NCI-H2107 treated with DMSO at 0.1 percent for 48 hours (cell line): ENCODE results near the gene DOK4.
A peak's percentile ranks its signal among the peaks of the same experiment; 100 is the strongest.
"Not testable (repeated sequence)": the region's sequence is repeated elsewhere in the genome, so short reads cannot be mapped to it uniquely, and the experiment has no call there.

Experiments used
- DNase-seq: peaks from one replicate; lab custom pipeline; 2025; ENCODE audit not compliant: unreplicated experiment; lab: John Stamatoyannopoulos, UW

Gene DOK4

DNA sequence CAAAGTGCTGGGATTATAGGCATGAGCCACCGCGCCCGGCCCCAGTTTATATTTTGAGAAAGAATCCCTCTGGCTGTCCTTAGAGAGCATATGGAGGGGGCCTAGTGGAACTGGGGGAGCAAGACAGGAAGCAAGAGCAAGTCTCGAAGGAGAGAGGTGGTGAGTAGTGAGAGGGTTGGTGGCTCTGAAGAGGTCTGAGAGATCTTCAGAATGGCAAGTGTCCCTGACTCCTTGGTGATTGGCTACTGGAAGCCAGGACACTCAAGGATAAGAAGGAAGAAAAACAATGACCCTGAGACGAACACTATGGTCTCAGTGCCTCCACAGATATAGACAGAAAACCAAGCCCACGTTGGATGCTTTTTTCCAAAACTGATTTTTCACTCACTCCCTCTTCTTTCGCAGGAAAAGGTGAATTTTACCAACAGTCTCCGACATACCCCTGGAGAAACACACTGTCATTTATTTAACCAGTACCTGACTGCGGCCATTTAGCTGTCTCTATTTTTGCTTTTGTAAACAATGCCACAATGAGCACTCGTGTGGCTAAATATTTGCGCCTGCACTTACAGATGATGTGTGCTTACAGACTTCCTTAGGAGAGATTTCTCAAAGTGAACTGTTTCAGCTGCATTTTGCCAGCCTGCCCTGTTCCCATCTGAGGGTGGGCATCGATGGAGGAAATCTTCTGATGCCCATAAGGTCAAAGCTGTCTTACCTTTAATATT lies 15.9 kb upstream of the DOK4 start:
- peak; percentile 21 for DNase-seq

DNA sequence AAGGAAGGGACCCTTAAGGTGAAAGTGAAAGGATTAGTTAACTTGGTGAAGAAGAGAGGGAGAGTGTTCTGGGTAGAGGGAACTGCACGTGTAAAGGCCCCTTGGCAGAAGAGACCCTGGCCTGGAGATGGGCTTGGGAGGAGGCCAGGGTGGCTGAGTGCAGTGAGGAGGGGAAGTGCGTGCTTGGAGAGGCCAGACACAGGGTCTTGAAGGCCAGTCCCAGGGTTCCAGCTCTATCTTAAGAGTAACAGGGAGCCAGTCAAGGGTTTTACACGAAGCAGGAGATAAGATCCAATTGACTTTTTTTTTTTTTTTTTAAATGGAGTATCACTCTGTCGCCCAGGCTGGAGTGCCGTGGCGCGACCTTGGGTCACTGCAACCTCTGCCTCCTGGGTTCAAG lies 15.2 kb upstream of the DOK4 start:
- DNase-seq = no peak

DNA sequence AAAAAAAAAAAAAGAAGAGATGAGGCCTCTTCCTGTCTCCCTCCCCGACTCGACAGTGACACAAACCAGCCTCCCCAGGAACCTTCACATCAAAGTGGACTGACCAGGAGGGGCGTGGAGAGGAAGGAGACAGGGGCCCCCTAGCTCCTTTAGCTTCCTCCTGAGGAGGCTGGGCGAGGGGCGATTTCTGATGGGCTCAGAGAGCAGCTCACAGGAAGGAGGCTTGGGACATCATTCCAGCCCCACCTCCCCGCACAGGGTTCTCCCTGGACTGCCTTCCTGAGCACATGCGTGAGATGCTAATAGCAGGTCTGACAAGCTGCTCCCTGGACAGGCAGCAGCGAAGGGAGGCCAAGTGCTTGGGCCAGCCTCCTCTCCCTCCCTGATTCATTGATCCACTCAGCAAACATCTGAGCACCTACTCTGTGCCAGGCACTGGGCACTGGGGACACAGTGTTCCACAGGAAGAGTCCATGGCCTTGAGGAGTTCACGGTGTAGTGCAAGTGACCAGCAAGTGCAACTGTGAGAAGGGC lies 14.4 kb upstream of the DOK4 start:
- DNase-seq = no peak

DNA sequence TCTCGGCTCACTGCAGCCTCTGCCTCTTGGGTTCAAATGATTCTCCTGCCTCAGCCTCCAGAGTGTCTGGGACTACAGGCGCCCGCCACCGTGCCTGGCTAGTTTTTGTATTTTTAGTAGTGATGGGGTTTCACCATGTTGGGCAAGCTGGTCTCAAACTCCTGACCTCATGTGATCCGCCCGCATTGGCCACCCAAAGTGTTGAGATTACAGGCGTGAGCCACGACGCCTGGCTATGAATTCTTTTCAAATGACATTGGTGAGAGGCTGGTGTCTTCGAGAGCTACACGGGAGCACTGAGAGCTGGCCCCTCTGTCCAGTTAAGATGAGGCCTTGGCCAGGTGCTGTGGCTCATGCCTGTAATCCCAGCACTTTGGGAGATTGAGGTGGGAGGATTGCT lies 13.6 kb upstream of the DOK4 start:
- DNase-seq = not testable (repeated sequence)

DNA sequence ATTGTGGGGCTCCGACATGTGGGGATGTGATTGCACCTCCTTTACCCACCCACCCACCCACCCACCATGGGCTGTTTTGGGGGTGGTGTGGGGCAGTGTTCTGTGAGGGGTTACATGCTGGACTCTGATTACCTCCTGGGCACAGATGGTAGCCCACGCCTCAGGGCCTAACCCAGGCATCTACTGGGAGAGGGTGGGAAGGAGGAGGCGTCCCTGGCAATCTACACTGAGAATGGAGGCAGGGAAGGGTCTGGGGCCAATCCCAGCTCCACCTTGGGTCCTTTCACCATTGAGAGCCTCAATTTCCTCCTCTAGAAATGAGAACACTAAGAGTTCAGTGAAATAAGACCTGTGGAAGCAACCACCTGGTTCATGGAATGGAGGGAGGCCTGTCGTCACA lies 11.7 kb upstream of the DOK4 start:
- no peak for DNase-seq

DNA sequence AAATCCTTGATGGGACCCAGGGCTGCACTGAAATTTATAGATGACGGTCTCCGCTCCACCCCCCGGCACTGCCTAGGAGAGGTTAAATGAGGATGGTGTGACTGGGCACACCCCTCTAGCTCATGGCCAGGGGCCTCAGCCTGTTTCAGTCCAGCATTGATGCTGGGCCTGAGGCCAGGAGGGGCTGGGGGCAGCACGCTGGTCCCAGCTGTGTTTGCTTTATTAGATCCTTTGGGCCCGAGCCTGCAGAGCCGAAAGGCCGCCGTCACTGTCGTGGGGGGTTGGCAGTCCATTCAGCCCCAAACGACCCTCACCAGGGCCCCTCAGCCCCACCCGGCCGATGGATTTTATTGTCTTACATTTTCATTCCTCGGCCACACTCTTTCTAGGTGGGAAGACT lies 10.8 kb upstream of the DOK4 start:
- DNase-seq = no peak

DNA sequence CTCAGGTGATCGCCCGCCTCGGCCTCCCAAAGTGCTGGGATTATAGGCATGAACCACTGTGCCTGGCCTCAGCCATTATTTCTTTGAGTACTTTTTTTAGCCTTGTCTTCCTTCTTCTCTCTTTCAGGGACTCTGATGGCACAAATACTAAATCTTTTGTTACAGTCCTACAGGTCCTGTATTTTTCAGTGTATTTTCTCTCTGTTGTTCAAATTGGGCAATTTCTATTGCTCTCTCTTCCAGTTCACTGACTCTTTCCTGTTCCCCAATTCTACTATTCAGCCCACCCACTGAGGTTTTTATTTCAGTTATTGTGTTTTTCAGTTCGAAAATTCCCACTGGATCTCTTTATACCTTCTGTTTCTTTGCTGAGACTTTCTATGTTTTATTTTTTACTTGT lies 7.5 kb upstream of the DOK4 start:
- DNase-seq = no peak

DNA sequence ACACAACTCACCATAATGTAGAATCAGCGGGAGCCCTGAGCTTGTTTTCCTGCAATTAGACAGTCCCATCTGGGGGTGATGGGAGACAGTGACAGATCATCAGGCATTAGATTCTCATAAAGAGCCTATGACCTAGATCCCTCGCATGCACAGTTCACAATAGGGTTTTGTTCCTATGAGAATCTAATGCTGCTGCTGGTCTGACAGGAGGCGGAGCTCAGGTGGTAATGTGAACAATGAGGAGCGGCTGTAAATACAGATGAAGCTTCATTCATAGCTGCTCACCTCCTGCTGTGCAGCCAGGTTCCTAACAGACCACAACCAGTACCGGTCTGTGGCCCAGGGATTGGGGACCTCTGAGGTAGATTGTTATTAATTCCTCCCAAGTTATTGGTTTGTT lies 2.9 kb upstream of the DOK4 start:
- DNase-seq = no peak

DNA sequence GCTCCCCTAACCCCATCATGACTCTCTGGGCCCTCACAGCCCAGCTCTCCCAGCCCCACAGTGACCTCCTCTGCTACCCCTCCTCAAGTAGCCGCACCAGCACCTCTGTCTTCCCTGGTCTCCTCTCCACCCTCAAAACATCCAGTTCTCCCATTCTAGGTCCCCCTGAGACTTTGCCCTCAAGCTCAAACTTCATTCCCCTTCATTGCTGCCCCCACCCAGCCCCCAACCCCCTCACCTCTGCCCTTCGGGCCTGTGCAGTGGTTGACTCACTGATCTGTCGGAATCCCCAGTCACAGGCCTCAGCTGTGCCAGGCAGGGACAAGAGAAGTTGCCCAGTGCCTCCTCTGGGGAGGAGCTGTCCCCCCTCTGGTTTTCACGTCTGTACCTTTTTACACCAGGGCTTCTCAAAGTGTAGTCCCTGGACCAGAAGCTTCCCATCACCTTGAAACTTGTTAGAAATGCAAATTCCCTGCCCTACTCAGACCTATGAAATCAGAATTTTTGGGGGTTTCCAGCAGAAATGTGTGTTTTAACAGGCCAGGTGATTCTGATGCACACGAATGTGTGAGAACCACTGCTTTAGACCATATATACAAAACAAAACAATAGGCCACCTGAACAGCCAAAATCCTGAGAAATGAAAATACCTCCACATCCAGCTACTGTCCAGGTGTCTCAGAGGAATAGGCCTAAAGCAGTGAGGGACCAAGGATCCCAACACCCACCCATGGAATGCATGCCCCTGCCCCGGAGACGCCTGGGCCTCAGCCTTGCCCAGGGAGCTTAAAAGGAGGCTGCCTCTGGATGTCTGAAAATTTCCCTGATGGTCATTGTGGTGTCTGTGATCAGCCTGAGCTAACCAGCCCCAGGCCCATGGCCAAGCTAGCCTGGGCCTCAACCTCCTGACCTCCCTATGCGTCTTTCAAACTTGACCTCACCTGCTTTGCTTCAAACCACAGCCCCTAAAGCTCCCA lies 853 bp upstream of the DOK4 start:
- no peak for DNase-seq

DNA sequence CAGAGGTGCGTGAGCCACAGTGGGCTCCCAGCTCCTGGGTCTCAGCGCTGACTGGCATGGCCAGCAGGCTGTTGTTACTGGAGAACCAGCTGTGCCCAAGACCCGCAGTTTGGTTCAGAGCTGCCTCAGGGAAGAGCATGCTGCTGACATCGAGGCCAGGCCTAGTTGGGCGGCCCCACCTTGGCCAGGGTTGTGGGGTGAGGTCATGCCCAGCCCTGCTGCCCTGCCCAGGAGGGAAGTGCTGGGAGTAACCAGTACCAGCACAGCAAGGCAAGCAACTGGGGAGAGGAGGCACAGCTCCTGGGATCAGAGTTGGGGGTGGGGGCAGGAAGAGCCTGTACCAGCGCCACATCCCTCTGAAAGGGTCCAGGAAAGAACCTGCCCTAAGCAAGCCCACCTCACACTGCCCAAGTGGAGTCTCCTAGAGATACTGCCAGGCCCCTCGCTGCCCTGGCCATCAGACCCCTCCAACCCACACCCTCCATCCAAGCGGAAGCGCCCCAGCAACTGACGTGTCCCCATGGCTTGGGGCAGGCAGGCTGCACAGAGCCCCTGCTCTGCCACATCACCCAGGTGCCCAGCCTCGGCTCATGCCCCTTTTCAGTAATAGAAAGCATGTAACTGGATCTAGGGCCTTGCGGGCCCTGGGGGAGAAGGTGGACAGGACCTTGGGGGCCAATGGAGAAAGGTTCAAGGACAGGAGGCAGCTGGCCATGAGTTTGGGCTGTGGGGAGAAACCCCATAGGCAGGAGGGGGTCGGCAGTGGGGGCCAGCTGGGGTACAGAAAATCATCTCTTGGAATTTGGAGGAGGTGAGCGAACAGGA lies 990 bp downstream of the DOK4 start:
- DNase-seq = no peak

DNA sequence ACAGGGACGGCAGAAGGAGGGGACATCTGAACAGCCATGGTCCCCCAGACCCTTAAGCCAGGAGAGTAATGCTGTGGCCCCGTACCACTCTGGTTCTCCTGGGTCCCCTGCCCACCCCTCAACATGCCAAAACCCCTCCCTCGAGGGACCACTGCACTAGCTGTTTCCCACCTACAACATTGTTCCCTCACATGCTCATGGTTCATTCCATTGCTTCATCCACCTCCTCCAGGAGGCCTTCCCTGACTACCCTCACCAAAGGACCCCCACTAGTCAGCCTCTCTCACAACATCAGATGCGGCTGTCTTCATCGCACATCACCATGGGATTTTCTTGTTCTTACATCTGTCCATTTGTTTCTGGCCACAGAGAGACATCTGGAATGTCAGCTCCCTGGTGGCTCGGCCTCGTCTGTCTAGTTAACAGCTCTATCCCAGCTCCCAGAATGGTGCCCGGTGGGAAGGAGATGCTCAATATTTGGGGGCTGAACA lies 1.7 kb downstream of the DOK4 start:
- DNase-seq = no peak

DNA sequence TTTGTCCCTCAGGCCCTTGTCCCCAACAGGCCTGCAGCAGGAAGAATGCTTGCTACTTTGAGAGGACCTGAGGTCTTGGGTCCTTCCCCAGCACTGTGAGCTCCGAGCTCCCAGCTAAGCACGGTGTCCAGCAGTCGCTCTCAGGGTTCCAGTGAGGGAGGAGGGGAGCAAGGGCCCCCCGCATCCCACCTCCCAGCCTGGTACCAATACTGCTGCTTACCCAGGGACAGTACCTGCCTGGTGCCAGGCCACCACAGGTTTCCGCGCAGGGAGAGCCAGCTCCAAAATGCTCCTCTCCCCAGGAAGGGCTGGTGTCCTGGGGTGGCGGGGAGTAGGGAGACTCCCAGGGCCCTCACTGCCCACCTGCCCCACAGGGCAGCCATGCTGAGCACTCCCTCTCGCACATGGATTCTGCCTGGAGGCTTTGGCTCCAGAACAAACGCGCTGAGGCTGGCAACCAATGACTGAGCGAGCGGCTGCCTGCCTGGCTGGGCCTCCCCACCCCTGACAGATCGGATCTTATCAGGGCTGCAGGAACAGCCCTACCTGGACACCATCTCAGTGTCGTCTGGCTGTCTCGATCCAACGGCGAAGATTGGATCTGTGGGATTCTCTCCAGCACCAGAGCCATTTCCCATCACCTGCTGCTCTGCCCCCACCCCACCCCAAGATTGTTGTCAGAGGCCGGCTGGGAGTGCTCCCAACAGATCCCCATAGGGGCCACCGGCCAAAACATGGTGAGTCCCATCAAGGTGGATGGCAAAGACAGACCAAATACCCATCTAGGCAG lies 2.4 kb downstream of the DOK4 start:
- DNase-seq = no peak

DNA sequence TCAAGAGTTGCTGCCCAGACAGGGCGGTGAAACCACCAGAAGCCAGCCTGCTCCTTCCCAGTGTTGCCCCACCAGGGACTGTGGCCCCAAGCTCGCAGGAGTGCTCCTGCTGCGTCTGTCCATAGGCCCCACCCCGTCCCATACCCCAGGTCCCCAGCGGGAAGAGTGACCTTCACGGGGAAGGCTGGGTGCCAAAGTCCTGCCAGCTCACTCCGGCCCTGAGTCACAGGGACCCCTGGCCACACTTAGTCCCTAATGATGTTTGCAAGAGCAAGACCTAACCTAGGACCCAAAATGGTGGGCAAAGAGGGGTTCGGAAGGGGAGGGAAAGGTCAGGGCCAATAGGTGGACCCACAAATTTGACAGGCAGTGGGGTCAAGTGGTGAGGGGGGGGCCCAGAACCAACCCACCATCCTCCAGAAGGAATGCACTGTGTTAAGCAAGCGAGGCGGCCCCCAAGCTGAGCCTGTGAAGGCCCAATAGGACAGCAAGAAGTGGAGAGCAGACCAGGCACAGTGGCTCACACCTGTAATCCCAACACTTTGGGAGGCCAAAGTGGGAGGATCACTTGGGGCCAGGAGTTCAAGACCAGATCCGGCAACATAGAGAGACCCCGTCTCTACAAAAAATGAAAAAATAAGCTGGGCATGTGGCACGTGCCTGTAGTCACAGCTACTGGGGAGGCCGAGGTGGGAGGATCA lies 3.3 kb downstream of the DOK4 start:
- DNase-seq = no peak

DNA sequence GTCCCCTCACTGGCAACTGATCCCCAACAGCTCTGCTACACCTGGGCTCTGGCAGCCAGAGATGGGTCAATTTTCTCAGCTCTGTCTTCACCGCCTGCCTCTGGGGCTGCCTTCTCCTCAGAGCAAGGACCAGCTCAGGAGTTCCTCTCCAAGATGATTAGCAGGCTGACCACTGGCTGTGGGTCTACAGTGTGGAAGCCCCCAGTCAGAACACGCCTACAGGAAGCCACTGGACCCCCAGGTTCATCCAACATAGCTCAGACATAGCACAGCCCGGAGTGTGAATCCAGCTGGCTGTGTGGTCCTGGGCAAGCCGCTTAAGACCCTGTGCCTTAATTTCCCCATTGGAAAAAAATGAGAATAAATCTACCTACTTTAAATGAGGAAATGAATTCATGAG lies 4.9 kb downstream of the DOK4 start:
- DNase-seq = no peak

DNA sequence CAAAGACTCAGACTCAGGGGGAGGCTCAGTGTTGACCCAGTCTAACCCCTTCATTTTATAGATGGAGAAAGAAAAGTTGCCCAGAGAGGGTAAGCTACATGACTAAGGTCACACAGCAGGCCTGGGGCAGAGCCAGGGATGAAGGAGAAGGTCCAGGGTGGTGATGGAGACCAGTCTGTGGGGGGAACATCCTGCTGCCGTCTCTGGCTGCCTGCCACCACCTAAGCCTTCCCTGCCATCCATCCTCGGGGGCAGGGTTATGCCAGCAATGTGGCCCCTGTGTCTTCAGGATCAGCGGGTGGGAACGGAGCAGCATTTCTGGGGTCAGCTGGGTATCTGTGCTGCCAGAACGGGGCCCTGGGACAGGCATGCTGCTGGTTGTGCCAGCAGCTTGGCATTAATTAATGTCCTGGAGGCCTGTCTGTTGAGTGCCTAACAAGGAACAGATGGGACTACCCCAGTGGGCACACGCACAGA lies 5.5 kb downstream of the DOK4 start:
- DNase-seq = no peak

DNA sequence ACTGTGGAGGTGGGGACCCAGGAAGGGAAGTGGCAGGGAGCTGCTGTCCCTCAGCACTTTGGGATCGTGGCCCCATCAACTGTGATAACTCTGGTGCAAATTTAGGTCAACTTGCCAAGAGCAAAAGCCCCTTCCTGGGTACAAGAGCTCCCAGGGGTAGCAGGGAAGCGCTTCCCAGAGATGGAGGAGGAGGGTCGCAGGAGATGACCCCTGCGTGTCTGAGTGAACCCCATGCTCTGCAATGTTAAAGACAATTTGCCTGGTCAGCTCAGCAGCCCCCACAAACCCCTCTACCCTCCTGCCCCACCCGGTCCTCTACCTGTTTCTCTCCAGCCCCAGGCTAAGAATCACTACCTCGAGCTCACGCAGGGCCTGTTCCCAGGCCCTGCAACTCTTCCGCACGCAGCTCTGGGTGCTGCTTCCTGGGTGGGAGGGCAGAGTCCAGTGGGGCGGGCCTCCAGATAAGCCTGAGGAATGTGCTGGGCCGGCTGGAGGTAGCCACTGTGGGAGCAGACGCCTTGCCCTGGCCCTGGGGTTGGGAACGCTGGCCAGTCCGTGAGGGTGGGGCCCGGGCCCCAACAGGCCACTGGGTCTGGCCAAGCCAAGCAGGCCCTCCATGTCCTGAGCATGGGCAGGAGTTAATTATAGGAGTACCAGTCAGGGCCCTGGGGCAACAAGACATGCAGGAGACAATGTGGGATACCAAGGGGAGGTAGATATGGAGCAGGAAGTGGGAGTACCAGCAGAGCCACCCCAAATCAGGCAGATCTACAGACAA lies 6.1 kb downstream of the DOK4 start:
- no peak for DNase-seq

DNA sequence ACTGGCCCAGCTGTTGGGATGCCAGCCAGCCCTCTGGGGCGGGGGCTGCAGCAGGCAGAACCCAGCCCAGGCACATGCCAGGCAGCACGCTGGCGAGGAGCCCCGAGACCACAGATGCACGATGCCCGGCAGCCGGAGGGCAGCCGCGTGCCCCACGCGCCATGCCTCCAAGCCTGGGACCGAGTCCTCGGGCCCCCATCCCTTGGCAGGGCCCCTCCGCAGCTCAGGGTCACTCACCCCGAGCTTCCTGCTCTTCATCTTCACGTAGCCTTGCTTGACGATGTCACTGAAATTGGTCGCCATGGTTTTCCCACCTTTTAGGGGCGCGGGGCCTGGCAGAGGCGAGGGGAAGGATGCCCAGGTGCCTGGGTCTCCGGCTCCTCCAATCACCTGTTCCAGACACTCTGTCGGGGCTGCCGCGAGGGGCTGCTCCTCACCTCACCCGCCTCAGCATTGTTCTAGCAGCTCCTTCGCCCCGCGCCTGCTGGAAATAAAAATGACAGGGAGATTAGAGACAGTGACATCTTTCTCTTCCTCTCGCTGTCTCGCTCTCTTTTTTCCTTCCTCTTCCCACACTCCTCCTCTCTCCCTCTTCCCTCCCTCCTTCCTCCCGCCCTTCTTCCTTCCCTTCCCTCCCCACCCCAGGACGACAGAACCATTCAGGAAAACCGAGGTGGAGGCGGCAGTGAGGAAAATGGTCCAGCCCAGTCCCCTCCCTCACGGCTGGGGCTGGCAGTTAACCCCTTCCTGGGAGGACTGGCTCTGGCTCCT lies 6.9 kb downstream of the DOK4 start:
- DNase-seq = no peak
